ENCODE measurements around the gene CDK5. TPM values are rescaled to one million over a fixed set of nuclear protein-coding genes. Genes with fewer than 3 reads are reported as not detected.

Gene CDK5
- total and polyA plus RNA-seq, 2 of the 13 experiments (the other 11 are each of a cell fraction or from before 2014, with no cell fraction given), result 16.4 to 21.3 TPM

DNA sequence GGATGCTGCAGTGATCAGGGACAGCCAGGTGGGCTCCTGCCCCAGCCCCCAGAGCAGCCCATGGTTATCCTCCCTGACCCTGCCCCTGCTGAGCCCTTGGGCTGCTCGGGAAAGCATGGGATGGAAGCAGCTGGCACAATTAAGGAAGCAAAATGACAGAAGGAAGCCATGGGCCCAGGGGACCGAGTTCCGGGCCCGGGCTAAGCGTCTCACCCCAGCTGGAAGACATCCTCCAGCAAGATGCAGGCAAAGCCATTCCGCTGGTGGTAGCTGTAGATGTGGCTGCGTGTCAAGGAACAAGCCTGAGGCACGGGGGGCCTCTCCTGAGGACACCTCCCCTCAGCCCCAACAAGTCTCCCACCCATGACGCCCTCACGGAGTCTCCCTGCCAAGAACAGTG is 34.5 kb downstream of the CDK5 start:
- Histone ChIP-seq H3K36me3 (replicated peaks in 1 of 2; ENCODE audit: control insufficient read depth in 1 of 2, insufficient read depth in 2 of 2, low read length in 2 of 2) (no peaks in the 10 kb centered on the region), H3K4me3 (replicated peaks in 1 of 3; ENCODE audit: insufficient read depth in 1 of 3, low read depth in 2 of 3, low read length in 3 of 3) (no peak overlapping the region), H3K79me2 (ENCODE audit: insufficient read depth, low read length) (no peaks in the 10 kb centered on the region), H3K4me2 (ENCODE audit: low read depth, low read length) (no peak overlapping the region), H3K27ac (ENCODE audit: extremely low read length, insufficient read depth, low read length) (no peak overlapping the region), H3K9ac (ENCODE audit: insufficient read depth, low read depth, low read length) (no peak overlapping the region), H2AFZ (ENCODE audit: low read length) (no peak overlapping the region), H3K4me1 (ENCODE audit: insufficient read depth, low read length) (peaks cover 44% of the 10 kb centered on the region), H4K20me1 (ENCODE audit: insufficient read depth, low read length) (no peaks in the 10 kb centered on the region), H3K27me3 (ENCODE audit: control insufficient read depth in 1 of 2, insufficient read depth in 2 of 2, low read length in 2 of 2) (peaks cover 19 to 71% of the 10 kb centered on the region in 2 experiments), H3K9me3 (ENCODE audit: low read length) (no peaks in the 10 kb centered on the region)
- intact Hi-C loops (cut with micrococcal nuclease; ENCODE audit: unreplicated experiment), result loop anchor here (10.0 kb wide), 1 partner anchor 1408 kb away; no protein-coding TSS in a partner anchor
- 32% methylated on average over 5 of the region's 10 CpGs for WGBS (ENCODE audit: low lambda C conversion rate)
- CTCF ChIA-PET (ENCODE audit: low intra/inter-chr PET ratio, low total read pairs), result no interaction called here
- in situ Hi-C loops (cut with HindIII; ENCODE audit: extremely low pct_ligation_motif_present, low pct_unique_long_range_greater_than_20kb), result no loop called here
- POLR2A ChIA-PET, result no interaction called here
- ATAC-seq (no peak), FAIRE-seq (no peak), DNase-seq (ENCODE audit: low spot score) (no peak)
- BruUV-seq (replicated peaks), result no TSS peak
- TF ChIP-seq, protein P1, sequence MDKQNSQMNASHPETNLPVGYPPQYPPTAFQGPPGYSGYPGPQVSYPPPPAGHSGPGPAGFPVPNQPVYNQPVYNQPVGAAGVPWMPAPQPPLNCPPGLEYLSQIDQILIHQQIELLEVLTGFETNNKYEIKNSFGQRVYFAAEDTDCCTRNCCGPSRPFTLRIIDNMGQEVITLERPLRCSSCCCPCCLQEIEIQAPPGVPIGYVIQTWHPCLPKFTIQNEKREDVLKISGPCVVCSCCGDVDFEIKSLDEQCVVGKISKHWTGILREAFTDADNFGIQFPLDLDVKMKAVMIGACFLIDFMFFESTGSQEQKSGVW (CRISPR knock-in tag; IDR thresholded peaks at IDR 0.05; ENCODE audit: borderline replicate concordance), result no peak
- TF ChIP-seq ZBTB7A (CRISPR knock-in tag; IDR thresholded peaks at IDR 0.05) (0 out of 2 replicates have a peak, but pooled peaks have one; percentile 4), RNF2 (conservative IDR thresholded peaks at IDR 0.05; ENCODE audit: low read depth) (no peak)

DNA sequence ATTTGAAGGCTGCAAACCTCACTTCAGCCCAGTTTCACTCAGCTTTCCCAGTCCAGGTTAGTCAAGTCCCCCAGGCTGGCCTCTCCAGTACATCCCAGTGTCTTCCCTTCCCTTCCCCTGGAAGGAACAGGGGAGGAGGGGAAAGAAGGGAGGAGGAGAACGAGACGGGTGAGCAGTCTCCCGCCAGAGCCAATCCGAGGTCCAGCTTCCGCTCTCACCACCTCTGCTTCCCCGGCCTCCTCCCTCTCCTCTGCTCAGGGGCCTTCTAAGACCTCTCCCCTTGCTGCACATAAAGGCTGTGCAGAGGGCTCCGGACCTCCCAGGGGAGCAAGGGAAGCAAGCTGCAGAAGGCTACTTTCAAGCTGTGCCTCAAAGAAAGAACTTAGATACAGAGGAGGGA is 37.5 kb downstream of the CDK5 start:
- Histone ChIP-seq H3K9me3 (ENCODE audit: low read length) (no peaks in the 10 kb centered on the region), H3K4me1 (ENCODE audit: insufficient read depth, low read length) (peaks cover 53% of the 10 kb centered on the region), H3K36me3 (replicated peaks in 1 of 2; ENCODE audit: control insufficient read depth in 1 of 2, insufficient read depth in 2 of 2, low read length in 2 of 2) (no peaks in the 10 kb centered on the region), H3K4me2 (ENCODE audit: low read depth, low read length) (no peak overlapping the region; the same call in 1 of the 2 replicates), H4K20me1 (ENCODE audit: insufficient read depth, low read length) (no peaks in the 10 kb centered on the region), H3K79me2 (ENCODE audit: insufficient read depth, low read length) (no peaks in the 10 kb centered on the region), H3K4me3 (replicated peaks in 1 of 3; ENCODE audit: insufficient read depth in 1 of 3, low read depth in 2 of 3, low read length in 3 of 3) (no peak overlapping the region), H3K27me3 (ENCODE audit: control insufficient read depth in 1 of 2, insufficient read depth in 2 of 2, low read length in 2 of 2) (peaks cover 14 to 64% of the 10 kb centered on the region in 2 experiments), H2AFZ (ENCODE audit: low read length) (no peak overlapping the region), H3K27ac (ENCODE audit: extremely low read length, insufficient read depth, low read length) (no peak overlapping the region), H3K9ac (ENCODE audit: insufficient read depth, low read depth, low read length) (no peak overlapping the region)
- TF ChIP-seq, protein P2, sequence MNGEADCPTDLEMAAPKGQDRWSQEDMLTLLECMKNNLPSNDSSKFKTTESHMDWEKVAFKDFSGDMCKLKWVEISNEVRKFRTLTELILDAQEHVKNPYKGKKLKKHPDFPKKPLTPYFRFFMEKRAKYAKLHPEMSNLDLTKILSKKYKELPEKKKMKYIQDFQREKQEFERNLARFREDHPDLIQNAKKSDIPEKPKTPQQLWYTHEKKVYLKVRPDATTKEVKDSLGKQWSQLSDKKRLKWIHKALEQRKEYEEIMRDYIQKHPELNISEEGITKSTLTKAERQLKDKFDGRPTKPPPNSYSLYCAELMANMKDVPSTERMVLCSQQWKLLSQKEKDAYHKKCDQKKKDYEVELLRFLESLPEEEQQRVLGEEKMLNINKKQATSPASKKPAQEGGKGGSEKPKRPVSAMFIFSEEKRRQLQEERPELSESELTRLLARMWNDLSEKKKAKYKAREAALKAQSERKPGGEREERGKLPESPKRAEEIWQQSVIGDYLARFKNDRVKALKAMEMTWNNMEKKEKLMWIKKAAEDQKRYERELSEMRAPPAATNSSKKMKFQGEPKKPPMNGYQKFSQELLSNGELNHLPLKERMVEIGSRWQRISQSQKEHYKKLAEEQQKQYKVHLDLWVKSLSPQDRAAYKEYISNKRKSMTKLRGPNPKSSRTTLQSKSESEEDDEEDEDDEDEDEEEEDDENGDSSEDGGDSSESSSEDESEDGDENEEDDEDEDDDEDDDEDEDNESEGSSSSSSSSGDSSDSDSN (CRISPR knock-in tag; IDR thresholded peaks at IDR 0.05), result 0 out of 2 replicates have a peak, but pooled peaks have one; percentile 16
- TF ChIP-seq, protein P3, sequence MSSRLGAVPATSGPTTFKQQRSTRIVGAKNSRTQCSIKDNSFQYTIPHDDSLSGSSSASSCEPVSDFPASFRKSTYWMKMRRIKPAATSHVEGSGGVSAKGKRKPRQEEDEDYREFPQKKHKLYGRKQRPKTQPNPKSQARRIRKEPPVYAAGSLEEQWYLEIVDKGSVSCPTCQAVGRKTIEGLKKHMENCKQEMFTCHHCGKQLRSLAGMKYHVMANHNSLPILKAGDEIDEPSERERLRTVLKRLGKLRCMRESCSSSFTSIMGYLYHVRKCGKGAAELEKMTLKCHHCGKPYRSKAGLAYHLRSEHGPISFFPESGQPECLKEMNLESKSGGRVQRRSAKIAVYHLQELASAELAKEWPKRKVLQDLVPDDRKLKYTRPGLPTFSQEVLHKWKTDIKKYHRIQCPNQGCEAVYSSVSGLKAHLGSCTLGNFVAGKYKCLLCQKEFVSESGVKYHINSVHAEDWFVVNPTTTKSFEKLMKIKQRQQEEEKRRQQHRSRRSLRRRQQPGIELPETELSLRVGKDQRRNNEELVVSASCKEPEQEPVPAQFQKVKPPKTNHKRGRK (CRISPR knock-in tag; IDR thresholded peaks at IDR 0.05), result no peak
- POLR2A ChIA-PET, result interaction anchor here (1.3 to 1.4 kb wide), 2 partner anchors 8 to 11 kb away, joined by 4 to 6 read pairs; partner anchors contain the start of gene ABCB8
- in situ Hi-C loops (cut with HindIII; ENCODE audit: extremely low pct_ligation_motif_present, low pct_unique_long_range_greater_than_20kb), result no loop called here
- intact Hi-C loops (cut with micrococcal nuclease; ENCODE audit: unreplicated experiment), result loop anchor here (10.0 kb wide), 1 partner anchor 1405 kb away; no protein-coding TSS in a partner anchor
- CTCF ChIA-PET (ENCODE audit: low intra/inter-chr PET ratio, low total read pairs), result no interaction called here
- DNase-seq (ENCODE audit: low spot score) (no peak), ATAC-seq (peak; percentile 8; the same call in 1 of the 3 replicates), FAIRE-seq (no peak)
- no TSS peak for BruUV-seq (replicated peaks)
- WGBS (ENCODE audit: low lambda C conversion rate), result 19% methylated on average over 7 of the region's 7 CpGs

All from HepG2 (cell line).